Stimulated activated CD4-positive, alpha-beta T cell treated with anti-CD3 and anti-CD28 coated beads, Interleukin-1b, Interleukin-23, amount 100 ng/mL, for 48 hours (primary cell): ENCODE measurements around the gene NDUFAF5.

Source experiments
- DNase-seq: peaks from one replicate; pipeline ENCODE4 v3.0.0-alpha.2; 2020

Gene NDUFAF5

DNA sequence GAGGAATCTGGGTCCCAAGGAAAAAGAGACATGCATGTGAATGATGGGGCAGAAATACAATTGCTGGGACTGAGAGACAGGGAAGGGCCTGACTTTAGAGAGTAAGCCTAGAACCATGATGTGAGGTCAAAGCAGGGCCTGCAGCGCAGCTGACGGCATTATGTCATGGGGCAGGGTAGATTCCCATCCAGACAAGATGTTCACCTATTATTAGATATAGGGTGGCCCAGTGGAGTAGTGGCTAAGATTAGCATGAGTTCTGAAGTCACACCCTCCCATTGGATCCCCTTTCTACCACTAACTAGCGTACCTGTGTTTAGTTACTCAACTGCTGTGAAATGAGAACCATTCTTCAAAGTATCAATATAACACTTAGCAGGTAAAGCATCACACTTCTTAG lies 39.6 kb downstream of the NDUFAF5 start:
- no peak for DNase-seq

DNA sequence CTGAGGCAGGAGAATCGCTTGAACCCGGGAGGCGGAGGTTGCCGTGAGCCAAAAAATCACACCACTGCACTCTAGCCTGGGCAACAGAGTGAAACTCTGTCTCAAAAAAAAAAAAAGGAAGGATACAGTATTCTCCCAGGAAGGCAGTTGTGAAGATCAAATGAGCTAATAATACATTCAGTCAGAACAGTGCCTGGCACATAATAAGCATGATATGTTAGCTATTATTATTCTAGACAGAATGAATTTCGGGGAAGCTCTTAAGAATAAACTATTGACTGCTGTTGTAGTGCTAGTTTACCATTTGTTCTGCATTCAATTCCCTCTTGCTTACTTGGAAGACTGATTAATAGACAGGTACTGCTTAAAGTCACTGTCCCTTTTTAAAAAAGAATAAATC lies 40.6 kb downstream of the NDUFAF5 start:
- DNase-seq, result no peak

DNA sequence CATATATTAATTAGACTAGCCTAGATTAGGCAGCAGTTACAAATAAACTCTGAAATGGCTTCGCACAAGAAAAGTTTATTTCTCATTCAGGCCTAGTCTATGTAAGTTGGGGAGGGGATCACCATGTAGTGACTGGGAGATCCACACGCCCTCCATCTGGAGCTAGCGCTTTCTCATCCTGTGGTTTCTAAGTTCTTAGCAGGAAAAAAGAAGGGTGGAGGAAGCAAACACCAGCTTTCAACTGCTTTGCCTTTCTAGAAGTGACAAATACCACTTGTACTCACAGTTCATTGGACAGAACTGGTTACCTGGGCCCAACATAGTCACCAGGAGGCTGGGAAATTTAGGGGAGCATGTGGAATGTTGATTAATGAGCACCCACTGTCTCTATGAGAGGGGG lies 46.6 kb downstream of the NDUFAF5 start:
- no peak for DNase-seq

DNA sequence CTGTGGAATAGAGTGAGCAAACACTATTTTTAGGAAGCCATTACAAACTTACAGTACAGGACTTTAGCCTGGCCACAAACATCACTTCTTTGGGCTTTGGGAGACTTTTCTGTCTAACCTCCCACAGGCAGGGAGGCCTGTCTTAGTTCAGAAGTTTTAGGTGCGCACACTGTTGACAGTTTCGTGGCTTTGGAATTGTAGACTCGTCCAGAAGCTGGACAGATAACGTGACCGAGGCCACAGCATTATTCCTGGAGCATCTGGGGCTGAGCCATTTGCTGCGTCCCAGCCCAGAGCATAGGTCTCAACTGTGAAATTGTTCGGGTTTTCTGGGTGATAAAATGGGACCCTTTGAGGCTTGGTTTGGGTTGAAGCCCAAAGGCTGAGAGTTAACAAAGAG lies 53.8 kb downstream of the NDUFAF5 start:
- no peak for DNase-seq

DNA sequence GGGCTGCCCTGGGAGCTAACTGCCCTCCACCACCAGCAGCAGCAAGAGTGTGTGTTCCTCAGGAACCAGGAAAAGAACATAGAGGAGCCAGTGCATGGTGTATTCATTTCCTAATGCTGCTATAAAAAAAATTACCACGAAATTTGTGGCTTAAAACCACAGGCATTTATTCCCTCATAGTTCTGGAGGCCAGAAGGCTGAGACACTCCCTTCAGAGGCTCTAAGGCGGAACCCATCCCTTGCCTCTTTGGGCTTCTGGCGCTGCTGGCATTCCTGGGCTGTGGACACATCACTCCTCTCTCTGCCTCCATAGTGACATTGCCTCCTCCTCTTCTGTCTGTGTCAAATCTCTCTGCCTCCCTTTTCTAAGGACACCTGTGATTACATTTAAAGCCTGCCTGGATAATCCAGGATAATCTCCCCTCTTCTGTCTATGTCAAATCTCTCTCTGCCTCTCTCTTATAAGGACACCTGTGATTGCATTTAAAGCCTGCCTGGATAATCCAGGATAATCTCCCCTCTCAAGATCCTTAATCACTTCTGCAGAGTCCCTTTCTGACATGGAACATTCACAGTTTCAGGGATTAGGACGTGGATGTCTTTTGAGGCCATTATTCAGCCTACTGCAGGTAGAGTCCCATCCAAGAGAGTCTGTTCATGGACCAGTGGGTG lies 54.7 kb downstream of the NDUFAF5 start:
- no peak for DNase-seq

DNA sequence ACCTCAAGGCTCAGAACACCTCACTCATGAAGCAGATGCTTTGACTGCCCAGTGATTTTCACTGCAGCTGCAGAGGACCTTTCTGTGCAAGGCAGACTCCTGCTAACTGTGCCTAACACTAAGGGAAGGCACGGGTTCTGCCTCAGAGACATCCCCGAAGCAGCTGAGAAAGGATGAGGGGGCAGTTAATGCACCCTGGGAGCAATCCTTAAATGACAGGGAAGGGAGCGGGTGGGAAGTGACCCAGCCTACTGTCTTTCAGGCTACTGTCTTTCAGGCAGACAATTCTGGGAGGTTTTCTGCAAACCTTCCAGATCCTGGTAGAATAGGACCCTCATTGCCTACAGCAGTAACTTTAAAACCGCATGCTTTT lies 55.3 kb downstream of the NDUFAF5 start:
- no peak for DNase-seq

DNA sequence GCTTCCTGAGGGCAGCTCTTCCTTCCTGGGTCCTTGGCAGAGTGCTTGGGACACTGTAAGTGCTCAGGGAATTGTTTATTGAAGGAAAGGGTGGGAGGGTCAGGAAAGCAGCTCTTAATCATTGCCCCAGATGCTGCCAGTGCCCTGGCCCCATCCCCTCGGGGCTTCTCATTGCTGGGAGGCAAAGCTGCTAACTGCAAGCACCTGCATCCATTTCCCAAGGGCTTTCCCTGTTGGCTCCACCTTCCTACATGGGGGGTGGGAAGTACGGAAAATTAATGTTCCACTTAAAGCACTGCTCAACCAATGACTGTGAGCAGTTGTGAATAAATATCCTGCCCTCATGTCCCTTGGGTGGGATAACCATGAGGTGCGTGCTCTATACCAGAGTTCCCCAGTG lies 56.4 kb downstream of the NDUFAF5 start:
- DNase-seq, result no peak

DNA sequence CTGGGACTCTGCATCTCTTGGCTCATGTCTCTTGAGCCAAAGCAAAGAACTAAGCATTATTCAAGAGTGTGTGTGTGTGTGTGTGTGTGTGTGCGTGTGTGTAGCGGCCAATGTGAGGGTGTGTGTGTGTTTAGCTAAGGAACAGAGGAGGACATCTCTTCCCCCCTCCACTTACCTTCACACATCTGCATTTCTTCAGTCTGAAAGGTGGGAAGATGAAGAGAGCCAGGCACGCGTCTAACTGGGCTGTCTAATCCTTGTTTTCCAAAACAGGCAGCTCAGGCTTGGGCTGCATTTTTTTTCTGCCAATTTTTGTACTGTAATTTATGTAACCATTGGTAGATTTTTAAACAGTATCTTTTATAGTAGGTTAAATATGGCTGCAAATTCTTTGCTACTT lies 59.5 kb downstream of the NDUFAF5 start:
- DNase-seq, result no peak

DNA sequence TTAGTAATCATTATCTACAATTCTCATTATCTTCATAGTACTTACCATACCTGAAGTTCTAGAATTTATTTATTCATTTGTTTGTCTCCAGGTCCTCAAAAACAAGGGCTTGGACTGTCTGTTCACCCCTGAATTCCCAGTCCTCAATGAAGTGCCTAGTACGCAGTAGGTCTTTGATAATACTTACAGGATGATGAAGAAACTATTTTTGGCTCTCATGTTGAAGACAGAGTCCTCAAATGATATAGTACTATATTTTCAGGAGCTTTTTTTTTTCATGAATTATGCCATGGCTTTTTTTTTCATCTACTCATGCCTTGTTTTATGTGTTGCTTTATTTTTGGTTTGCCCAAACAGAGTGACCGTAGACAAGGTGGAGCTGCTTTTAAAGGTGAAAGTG lies 66.5 kb downstream of the NDUFAF5 start:
- DNase-seq, result no peak

DNA sequence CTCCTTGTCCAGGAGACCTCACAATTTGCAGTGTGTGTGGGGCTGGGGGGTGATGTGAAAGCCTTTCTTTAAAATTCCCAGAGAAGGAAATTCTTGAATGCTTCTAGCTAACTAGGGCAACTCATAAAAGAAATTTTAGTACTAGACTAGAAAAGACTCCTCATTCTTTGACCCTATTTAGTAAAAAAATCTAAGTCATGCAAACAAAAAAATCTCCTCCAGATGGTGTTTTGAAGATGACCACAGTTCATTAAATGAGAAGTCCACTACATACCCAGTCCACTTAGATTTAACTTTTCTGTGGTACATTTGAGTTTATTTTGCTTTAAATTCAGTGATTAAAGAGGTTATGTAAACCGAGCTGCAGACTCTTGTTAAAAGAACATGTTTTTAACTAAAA lies 67.5 kb downstream of the NDUFAF5 start:
- DNase-seq, result no peak

DNA sequence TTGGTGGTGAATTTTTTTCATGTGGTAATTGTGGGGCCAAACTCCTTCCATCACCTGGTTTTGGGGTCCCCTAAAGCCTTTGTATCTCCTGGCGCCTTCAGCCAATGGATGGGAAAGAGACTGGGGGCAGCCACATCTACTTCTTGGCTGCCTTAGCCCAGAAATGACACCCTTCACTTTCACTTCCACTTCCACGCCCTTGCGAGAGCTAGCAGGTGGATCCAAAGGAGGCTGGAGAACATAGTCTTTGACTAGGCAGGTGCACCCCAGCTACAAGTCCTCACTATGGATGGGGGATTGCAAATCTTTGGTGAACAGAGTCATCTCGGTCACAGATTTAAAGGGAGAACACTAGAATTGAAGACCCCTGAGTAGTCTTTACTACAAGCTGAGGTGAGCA lies 70.8 kb downstream of the NDUFAF5 start:
- no peak for DNase-seq

DNA sequence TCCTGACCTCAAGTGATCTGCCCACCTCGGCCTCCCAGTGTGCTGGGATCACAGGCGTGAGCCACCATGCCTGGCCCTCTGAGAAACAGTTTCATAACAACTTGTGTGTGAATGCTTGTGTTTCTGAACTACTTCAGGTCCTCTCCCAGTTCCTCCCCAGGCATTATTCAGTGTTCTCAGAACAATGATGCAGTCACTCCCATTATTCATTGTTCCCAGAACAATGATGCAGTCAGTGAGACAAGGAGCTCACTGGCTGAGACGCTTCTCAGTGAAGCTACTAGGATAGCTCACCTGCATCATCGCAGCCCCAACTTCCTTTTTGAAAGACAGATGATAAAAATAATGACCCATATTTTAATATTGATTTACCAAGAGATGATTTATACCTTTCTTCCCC lies 71.5 kb downstream of the NDUFAF5 start:
- DNase-seq, result no peak

DNA sequence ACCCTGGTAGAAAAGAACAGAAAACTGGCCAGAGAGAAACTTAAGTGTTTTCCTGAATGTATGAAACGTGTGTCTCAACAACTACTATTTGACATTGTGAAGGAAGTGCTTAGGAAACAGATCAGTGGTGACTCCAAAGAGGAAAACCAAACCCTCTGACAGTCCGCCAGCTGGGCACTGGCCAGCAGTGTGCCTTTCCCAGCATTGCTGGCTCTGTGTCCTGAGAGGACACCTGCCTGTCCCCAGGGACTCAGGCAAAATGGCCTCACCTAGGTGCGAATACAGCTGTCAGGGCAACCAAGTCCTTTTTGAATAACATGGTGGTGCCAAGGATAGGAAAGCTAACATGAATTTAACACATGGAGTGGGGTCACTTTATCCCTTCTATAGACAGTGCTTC lies 72.5 kb downstream of the NDUFAF5 start:
- no peak for DNase-seq

DNA sequence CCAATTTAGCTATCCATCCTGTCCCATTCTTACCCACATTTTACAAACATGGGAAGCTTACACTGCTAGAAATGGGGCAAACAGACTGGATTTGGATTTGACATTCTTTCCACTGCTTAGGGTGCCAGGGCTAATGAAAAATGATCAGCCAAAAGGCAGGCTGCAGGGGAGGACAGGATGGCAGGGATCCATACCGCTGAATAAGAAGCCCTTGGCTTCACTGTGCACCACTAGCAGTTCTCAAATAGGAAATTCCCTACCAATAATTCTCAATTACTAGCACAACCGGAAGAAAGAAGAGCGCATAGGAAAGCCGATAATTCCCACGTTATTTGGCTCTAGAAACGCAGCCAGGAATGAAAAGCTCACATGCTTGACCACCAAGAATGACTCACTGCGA lies 73.1 kb downstream of the NDUFAF5 start:
- DNase-seq, result no peak

DNA sequence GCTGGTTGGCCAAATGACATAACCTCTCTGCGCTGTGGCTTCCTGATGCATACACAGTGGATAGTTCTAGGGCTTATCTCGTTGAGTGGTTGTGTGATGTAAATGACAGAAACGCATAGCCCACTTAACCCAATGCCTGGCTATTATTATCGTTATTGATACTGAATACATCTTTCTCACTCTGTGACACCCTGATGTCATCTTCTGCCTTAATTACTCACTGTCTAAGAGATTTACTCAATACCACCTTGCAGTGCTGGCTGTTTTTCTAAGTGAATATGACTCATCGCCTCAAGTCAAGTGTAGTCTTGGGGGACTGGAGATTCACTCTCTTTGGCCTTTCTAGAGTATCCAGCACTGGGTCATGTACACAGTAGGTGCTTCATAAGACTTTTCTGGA lies 73.6 kb downstream of the NDUFAF5 start:
- no peak for DNase-seq

DNA sequence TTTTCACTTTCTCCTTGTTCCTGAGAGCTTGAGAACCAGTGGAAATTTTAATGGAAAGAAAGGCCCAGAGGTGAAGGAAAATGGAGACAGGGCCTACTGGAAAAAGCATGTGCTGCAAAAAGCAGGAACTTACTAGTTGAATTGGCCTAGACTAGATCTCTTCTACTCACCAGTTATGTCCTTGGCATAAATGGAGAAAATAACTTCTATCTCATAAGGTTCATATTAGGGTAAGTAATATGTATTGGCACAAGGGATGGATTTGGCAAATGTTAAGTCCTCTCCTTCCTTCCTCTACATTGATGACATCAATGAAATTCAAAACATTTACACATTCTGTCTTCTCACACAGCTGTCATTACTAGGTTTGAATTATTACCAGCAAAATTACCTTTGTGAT lies 74.0 kb downstream of the NDUFAF5 start:
- no peak for DNase-seq

DNA sequence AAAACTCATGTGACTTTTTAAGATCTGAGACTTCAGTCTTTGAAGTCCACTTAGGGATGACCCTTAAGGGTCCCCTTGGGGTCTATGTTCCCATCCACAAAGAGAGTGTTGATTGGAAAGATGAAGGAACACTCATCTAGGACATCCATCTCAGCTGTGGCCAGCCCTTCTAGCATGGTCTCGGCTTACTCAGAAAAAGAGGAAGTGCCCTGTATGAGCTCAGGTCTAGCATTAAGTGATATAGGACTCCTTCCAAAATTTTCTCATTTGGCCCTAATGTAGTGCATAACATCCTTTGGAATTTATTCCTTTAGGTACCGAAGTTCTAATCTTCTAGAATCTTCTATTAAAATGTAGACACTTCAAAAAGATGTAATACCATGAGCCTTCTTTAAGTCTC lies 77.4 kb downstream of the NDUFAF5 start:
- no peak for DNase-seq

DNA sequence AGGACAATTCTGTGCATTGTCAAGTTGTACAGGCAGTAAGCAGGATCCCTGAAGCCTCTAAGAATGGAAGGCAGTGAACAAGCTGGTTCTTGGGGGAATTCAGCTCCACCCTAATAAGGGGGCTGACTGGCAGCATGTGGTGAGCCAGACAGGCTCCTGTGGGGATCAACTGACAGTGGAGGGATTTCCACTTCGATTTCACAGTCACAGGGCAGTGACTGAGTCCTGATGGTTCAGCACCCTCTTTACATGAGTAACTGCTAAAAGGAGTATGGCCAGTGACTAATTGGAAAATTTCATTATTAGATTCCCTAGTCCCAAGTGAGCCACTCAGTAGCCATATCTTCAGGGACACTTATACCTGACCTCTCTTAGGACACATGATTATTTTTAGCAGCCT lies 78.4 kb downstream of the NDUFAF5 start:
- DNase-seq, result no peak

DNA sequence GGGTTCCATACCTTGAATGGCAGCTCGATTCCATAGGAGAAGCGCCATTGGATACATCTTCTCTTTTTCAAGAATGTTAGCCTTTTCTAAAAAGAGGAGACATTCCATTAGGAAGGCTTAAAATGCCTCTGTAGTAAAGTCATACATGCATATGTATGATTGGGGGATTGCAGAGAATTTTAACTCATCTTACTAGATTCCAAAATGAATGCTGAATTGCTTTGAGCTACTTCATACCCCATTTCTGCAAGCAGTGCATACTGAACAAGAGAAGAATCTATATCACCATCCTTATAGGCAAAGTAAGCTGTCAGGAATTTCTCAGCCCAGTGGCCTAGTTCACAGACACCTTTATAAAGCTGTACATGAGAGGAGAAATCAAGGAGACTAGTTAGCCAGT lies 80.3 kb downstream of the NDUFAF5 start:
- no peak for DNase-seq

DNA sequence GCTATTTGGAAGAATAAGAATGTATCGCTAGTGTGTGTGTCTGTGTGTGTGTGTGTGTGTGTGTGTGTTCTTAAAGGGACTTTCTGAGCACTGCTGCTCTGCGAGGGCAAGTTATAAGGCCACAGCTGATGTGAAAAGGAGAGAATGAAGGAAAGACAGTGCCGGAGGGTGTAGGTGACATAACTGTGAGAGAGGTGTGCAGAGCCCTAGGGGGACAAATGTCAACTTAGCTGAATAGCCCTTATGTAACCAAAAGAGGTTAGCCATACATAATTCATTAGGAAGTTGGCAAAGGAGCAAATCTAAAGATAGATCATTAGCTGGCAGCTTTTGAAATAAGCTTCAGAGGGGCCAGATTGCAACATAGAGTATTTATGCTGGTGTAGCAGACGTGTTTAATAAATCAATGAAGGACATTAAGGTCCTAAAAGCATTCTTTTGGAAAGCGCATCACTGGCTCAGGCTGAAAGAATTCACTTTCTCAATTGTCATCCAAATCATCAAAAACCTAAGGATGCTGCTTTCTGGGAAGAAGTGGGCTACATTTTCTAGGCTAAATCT lies 81.0 kb downstream of the NDUFAF5 start:
- no peak for DNase-seq

DNA sequence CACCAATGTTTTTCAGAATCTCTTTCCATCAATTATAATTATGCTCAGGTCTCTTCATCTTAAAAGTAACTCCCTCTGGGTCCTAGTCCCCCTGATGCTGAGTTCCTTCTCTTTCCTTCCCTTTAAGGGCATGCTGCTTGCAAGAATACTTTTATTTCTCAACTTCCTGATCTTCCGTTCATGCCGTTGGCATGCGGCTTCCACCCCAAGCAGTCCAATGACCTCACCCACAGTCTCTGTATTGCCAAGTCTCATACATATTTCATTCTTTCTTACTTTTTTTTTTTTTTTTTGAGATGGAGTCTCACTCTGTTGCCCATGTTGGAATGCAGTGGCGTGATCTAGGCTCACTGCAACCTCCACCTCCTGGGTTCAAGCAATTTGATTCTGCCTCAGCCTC lies 83.5 kb downstream of the NDUFAF5 start:
- no peak for DNase-seq

DNA sequence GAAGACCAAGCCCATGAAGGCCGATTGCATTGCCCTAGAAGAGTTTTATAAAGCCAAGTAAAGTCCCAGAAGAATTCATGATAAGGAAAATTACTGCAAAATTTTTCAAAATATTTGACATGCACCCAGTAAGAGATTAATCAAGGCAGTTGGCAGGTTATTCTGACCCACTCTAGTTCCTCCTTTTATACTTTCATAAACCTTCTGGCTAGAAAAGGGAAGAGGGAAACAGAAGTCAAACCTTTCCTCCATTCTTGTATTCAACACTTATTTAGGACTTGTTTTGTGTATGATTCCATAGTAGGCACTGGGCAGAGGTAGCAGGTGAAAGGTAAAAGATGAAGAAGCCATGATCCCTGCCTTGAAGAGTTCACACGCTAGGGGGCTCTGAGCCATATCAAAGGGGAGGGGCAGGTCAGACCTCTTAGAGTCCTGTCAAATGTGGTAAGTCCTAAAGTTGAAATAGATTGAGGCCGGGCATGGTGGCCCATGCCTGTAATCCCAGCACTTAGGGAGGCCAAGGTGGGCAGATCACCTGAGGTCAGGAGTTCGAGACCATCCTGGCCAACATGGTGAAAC lies 85.4 kb downstream of the NDUFAF5 start:
- DNase-seq, result no peak
